GM18511 (cell line): ENCODE results near the gene SSR1.
"Not testable (repeated sequence)": the region's sequence is repeated elsewhere in the genome, so short reads cannot be mapped to it uniquely, and the experiment has no call there.

Source experiments
- ATAC-seq: cut with Tn5 transposase; IDR thresholded peaks from one replicate; pipeline ENCODE4 v1.9.1; 2021; ENCODE audit warnings: mild to moderate bottlenecking, moderate library complexity; ENCODE audit not compliant: unreplicated experiment

Gene SSR1

DNA sequence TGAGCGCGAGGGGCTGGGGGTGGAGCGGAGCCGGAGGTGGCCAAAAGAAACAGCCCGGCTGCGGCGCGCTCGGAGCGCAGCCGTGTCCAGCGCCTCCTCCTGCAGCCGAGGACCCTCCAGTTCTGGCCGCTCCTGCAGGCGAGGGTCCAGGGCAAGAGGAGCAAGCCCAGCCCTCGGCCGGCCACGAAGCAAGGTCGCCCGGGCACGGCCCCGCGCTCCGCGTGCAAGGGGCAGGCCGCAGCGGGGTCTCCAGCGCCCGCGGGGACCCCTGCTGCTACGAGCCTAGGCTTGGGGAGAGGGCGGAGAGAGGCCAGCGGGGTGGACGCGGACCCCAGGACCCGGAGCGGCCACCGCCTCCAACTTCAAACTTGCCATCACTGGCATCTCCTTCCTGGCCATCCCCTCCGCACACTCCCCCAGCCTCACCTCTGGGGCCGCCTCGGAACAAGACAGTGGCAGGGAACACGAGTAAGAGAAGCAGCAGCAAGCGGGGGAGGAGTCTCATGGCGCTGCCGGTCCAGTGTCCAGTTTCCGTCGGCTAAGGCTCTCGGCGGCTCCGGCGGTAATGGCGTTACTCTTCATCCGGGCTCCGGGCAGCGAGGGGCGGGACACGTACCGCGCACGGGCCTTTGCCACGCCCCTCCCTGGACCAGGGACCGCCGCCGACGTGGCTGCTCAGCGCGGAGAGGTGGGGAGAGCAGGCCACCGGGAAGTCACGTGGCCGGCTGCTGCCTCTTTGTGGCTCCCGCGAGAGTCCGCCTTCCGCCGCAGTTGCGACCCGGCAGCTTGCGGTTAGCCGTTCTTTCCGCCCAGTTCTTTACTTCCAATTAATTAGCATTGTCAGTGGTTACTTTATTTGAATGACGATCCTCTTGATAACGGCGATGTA is at the start of gene SSR1:
TSS of gene SSR1 (minus strand) at position 584 of the 889 bp plus-strand sequence. CDS start at position 505, 79 bp downstream.
- peak; percentile 97 for ATAC-seq

DNA sequence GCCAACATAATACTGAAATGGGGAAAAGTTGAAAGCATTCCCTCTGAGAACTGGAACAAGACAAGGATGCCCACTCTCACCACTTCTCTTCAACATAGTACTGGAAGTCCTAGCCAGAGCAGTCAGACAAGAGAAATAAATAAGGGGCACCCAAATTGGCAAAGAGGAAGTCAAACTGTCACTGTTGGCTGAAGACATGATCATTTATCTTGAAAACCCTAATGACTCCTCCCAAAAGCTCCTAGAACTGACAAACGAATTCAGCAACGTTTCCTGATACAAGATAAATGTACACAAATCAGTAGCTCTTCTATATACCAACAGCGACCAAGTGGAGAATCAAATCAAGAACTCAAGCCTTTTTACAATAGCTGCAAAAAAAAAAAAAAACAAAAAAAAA is 38.9 kb upstream of the SSR1 start:
- not testable (repeated sequence) for ATAC-seq

DNA sequence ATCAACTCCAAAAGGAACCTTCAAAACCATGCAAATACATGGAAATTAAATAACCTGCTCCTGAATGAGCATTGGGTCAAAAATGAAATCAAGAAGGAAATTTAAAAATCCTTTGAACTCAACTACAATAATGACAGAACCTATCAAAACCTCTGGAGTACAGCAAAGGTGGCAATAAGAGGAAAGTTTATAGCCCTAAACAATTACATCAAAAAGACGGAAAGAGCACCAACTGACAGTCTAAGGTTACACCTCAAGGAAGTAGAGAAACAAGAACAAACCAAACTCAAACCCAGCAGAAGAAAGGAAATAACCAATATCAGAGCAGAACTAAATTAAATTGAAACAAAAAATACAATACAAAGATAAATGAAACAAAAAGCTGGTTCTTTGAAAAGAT is 37.6 kb upstream of the SSR1 start:
- ATAC-seq: not testable (repeated sequence)

DNA sequence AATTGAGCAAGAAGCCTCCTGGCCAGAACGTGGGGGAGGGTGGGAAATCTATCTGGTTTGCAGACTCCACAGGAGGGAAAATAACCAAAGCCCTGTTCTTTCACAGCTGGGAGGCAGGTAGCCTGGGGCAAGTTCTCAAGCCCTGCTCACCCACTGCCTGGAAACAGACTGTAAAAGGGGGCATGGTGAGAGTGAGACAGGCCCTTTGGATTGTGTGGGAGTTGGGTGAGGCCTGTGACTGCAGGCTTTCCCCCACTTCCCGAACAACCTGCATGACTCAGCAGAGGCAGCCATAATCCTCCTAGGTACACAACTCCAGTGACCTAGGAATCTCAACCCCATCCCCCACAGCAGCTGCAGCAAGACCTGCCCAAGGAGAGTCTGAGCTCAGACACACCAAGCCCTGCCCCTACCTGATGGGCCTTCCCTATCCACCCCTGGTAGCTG is 34.6 kb upstream of the SSR1 start:
- ATAC-seq: not testable (repeated sequence)

DNA sequence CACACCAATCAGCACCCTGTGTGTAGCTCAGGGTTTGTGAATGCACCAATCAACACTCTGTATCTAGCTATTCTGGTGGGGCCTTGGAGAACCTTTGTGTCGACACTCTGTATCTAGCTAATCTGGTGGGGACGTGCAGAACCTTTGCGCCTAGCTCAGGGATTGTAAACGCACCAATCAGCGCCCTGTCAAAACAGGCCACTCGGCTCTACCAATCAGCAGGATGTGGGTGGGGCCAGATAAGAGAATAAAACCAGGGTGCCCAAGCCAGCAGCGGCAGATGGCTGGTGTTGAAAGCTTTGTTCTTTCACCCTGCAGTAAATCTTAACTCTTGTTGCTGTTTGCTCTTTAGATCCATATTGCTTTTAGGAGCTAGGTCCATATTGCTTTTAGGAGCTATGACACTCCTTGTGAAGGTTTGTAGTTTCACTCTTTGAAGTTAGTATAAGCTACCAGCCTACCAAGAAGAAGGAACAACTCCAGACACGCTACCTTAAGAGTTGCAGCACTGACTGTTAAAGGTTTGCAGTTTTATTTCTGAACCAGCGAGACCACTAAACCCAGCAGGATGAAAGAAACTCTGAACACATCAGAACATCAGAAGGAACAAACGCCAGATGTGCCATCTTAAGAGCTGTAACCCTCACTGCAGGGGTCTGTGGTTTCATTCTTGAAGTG is 31.9 kb upstream of the SSR1 start:
- not testable (repeated sequence) for ATAC-seq

DNA sequence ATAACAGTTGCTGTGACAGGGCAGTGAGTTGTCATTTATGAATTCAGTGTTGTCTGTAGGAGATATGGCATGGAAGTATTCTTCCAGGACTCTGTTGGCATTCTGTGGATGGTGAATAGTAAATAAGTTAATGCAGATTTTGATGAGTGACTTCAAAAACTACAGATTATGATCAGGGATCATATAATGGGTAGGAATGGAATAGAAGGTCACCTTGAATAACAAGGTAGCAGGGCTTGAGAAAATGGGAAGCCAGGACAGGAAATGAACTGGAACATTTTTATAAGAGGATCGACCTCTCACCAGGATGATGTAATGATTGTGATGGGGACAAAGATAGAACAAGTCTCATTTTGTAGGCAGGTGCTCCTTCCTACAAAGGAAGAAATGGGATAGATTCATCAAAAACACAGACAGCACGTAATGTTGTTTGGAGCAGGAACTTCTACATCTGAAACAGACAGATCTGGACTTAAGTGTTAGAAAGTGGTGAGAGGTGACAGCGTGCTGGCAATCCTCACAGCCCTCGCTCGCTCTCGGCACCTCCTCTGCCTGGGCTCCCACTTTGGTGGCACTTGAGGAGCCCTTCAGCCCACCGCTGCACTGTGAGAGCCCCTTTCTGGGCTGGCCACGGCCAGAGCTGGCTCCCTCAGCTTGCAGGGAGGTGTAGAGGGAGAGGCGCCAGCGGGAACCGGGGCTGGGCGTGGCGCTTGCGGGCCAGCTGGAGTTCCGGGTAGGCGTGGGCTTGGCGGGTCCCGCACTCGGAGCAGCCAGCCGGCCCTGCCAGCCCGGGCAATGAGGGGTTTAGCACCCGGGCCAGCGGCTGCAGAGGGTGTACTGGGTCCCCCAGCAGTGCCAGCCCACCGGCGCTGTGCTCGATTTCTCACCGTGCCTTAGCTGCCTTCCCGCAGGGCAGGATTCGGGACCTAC is 30.8 kb upstream of the SSR1 start:
- ATAC-seq: no peak

DNA sequence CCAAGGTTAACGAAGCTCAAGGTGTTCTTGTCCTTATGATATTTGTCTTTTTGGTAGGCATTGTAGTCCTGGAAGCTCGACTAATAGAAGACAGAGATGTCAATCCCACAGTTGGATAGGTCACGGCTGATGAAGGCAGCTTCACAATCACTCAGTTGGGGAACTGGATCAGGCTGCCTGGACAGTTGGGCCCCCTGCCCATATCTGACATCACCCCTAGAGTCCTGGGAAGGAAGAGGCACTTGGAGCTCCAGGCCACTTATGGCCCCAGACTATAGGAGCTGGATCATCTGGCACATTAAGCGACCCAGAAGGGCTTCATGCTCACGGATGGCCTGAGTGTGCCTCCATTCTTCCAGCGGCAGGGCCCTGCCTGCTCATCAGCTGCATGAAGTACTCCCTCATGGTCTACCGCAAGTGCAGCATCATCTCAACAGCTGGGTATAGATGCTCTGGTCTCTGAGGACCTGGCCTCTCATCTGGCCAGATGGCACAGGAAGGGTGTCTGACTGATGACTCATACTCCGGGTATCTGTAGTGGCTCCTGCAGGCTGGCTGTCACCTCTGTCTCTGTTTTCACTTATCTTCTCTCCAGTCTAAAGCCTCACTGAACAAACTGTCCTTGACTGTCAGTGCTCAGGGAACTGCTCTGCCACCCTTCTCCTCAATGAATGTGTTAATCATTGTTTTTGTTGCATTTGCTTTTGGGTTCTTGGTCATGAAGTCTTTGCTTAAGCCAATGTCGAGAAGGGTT is 29.2 kb upstream of the SSR1 start:
- peak; percentile 96 for ATAC-seq

DNA sequence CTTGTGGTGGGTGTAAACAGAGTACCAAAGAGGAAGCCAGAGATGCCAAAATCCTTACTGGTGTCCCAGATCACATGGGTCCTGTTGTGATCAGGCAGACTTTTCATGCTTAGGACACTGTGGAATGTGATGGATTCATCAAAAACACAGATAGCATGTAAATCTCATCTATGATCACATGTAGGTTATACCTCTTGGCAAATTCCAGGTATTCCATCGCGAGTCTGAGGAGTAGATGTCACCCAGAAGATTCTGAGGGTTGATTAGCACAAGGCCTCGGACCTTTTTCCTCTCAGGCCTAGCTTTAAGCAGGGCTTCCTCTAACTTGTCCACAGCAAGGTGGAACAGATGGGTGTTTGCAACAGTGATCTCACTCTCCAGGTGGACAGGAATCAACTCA is 28.3 kb upstream of the SSR1 start:
- no peak for ATAC-seq

DNA sequence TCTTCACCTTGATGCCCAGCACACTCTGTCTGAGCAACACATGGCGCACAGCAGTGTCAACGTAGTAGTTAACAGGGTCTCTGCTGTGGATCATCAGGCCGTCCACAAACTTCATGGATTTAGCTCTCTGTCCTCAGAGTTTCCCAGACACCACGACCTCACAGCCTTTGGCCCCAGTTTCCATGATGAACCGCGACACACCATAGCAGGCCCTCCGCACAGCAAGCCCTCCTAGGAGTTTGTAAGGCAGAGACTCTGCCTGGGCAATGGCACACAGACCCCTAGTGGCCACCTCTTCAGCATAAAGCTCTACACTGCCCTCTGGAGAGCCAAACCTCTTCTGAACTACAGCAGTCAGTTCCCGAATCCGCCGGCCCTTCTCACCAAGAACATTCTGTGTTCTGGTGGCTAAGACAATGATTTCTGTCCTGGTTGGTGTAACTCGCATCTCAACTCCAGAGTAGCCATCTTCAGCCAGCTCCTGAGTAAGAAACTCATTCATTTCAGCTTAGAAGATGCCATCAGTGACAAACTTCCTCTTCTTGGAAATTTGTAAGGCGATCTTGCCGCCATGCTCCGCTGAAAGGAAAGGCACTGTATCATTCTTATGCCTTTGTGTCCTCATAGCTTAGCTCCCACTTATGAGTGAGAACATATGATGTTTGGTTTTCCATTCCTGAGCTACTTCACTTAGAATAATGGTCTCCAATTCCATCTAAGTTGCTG is 26.2 kb upstream of the SSR1 start:
- not testable (repeated sequence) for ATAC-seq

DNA sequence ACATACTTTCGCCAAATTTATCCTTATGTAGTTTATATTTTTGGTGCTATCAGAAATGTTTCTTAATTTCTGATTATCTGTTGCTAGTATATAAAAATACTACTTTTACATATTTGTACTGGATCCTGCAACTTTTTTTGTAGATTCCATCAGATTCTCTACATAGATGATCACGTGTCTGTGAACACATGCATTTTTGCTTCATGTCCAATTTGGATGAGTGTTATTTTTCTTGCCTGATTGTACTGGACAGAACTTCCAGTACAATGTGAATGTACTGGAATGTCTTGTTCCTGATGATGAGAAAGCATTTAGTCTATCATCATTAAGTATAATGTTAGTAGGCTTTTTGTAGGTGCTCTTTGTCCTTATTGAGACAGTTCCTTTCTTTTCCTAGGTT is 25.0 kb upstream of the SSR1 start:
- ATAC-seq: no peak

DNA sequence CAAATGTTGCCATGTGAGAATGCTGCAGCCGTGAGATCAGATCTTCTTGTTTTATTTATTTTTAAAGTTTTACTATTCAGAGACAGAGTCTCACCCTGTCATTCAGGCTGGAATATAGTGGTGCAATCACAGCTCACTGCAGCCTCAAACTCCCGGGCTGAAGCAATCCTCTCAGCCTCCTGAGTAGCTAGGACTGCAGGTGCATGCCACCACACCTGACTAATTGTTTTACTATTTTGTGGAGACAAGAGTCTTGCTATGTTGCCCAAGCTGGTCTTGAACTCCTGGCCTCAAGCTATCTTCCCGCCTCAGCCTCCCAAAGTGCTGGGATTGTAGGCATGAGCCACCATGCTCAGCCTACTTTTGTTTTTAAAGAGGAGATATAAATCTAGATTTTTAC is 22.5 kb upstream of the SSR1 start:
- ATAC-seq: no peak

DNA sequence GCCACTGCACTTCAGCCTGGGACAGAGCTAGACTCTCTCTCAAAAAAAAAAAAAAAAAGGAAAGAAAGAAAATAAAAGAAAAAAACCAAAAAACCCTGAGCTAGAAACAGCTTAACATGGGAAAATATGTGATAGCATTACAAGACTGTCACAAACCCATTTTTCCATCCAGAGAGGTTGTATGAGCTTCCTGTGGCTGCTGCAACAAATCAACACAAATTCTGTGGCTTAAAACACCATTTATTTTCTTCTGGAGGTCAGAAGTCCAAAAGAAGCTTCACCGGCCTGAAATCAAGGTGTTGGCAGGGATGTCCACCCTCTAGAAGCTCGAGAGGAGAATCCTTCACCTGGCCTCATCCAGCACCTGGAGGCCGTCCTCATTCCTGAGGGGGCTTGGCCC is 21.7 kb upstream of the SSR1 start:
- ATAC-seq: no peak

DNA sequence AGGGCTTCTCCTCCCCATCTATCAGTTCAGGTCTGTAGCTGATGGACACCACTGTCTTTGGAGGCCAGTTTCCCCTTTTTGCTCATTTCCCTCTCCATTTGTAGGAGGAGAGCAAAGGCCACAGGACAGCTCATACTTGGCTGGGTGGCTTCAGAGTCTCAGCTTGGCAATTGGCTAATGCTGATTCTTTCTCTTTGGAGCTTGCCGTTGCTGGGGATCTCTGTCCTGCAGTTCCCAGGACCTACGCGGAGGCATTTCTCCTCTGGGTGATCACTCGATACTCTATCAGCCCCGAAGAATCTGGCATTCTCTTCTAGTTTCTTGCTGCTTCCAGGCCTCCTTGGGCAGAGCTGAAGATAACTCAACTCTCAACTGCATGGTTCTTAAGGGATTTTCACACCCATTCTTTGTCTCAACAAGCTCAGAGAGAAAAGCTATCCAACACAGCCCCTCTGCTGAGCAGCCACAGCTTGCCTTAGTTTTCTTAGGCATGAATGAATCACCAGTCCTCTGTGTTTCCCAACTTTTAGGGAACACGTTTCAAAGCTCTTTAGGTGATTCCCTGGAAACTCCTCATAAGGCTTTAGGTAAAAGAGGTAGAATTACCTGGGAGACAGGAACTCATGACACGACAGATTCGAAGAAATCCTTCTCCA is 19.2 kb upstream of the SSR1 start:
- no peak for ATAC-seq

DNA sequence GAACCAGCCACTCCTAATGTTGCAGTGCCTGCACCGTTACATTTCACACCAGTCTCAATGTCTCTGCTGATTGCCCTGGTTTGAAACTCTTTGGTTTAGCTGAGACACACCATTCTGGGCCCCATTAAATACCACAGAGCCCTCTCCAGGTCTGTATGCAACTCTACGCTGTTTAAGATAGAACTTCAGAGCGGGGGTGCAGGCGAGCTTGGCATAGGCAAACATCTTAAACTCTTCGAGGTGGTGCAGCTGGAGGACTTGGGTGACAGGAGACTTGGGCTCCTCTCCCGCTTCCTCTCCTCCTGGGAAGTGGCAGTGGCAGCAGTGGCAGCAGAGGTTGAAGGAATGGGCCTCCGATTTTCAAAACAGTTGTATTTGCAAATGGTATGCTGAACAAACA is 18.5 kb upstream of the SSR1 start:
- ATAC-seq: no peak

DNA sequence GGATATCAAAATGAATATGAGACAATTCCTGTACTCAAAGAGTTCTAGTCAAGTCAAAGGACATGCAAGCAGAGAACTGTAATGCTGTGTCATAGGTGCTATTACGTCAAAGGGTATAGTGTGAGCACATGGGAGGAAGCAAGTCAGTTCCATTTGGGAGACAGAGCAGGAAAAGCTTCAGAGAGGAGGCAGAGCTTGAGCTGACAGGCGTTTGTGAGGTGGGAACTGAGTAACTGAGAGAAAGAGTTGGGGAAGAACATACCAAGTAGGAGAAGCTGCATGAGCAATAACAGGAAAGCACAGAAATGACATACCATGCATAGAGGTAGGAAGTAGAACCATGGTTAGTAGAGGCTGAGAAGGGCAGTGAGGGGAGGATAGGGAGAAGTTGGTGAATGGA is 15.2 kb upstream of the SSR1 start:
- no peak for ATAC-seq

DNA sequence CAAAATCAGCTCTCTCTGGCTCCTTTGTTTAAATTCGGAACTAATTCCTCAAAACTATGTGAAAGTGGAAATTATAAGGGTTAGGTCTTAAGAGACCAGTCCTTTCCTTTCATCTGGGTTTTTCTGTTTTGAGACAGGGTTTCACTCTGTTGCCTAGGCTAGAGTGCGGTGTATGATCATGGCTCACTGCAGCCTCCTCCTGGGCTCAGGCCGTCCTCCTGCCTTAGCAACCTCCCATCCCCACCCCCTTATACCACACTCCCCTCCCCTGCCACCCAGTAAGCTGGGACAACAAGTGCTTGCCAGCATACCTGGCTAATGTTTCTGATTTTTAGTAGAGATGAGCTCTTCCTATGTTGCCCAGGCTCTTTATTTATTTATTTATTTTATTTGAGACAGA is 12.8 kb upstream of the SSR1 start:
- no peak for ATAC-seq

DNA sequence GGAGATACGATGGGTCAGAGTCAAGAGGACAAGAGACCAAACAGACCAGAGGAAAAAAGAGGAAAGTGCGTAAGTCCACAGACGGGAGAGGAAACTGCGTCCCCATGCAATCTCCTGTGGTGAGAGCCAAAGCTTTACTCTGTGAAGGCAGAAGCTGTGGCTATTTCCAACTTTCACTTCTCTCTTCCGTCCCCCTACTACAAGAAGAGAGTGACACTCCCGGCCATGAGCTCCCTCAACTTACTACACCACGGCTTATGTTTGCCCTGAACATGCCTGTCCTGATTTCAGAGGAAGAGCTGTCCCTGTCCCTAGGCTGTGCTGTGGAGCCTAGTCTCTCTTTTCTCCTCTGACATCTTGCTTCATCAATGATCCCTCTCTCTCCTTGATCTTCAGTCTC is 11.5 kb upstream of the SSR1 start:
- ATAC-seq: peak; percentile 91

DNA sequence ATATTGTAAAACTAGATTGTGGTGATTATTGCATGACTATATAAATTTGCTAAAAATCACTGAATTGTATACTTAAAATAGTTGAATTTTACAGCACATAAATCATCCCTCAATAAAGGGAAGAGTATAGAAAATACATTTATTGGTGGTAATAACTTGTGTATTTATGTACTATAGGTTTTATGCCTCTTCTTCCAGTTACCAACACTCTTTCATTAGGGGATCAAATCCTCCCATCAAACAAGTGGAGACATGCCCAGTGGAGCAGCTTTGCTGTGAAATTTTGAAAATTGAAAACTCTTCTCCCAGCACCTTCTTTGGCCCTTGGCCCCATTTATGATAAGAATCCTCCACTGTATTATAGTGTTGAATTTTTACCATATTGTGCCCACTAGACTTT is 10.1 kb upstream of the SSR1 start:
- ATAC-seq: no peak

DNA sequence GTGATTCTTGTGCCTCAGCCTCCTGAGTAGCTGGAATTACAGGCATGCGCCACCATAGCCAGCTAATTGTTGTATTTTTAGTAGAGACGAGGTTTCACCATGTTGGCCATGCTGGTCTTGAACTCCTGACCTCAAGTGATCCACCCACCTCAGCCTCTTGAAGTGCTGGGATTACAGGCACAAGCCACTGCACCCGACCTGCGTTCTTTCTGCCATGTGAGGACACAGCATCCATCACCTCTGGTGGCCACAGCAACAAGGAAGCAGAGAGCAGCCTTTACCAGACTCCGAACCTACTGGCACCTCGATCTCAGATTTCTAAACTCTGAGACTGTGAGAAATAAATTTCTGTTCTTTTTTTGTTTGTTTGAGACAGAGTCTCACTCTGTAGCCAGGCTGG is 8.9 kb upstream of the SSR1 start:
- ATAC-seq: not testable (repeated sequence)
